Lower leg skin (tissue), 3 donors: ENCODE data around the gene USP3.

Source experiments
- POLR2A ChIP-seq, 2 donors: fragments of 450-650 bp; IDR thresholded peaks; one replicate each; pipeline ENCODE4 v1.6.1; 2016 to 2017; ENCODE audit warnings: antibody characterized with exemption in 2 of 2, mild to moderate bottlenecking in 1 of 2, moderate library complexity in 1 of 2
- TF ChIP-seq, protein P1 (sequence below), 3 donors: fragments of 450-650 bp; IDR thresholded peaks; one replicate each; pipeline ENCODE4 v1.5.1; 2016; ENCODE audit warnings: antibody characterized with exemption in 3 of 3, mild to moderate bottlenecking in 3 of 3, moderate library complexity in 2 of 3

DNA sequence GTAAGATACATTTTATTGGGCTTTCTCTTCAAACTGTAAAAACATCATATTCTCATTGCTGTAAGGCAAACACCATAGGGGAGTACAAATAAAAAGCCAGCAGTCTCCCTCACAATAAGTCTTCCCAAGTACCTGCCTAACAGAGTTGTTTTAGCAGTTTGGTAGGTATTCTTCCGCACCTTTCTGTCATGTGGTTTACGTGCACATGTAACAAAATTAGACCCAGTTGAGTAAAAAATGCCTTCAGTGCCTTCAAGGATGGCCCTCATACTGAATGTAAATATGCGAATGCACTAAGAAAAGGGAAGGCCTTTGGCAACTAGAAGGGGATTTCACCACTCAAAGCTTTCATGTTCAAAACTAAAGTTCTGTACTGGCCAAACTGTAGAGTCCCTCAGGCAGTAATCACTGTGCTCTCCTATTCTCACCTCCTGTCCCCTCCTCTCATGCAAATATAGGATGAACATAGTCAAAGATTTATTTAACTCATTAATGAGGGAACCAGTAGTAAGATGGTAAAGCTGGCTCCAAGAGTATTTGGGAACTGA is 26.4 kb downstream of the USP3 start:
- TF ChIP-seq, protein P1, sequence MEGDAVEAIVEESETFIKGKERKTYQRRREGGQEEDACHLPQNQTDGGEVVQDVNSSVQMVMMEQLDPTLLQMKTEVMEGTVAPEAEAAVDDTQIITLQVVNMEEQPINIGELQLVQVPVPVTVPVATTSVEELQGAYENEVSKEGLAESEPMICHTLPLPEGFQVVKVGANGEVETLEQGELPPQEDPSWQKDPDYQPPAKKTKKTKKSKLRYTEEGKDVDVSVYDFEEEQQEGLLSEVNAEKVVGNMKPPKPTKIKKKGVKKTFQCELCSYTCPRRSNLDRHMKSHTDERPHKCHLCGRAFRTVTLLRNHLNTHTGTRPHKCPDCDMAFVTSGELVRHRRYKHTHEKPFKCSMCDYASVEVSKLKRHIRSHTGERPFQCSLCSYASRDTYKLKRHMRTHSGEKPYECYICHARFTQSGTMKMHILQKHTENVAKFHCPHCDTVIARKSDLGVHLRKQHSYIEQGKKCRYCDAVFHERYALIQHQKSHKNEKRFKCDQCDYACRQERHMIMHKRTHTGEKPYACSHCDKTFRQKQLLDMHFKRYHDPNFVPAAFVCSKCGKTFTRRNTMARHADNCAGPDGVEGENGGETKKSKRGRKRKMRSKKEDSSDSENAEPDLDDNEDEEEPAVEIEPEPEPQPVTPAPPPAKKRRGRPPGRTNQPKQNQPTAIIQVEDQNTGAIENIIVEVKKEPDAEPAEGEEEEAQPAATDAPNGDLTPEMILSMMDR (IDR thresholded peaks at IDR 0.05), result no peak
- no peak for TF ChIP-seq POLR2A (IDR thresholded peaks at IDR 0.05)
